Activated CD8-positive, alpha-beta T cell treated with anti-CD3 and anti-CD28 coated beads for 36 hours (primary cell): ENCODE measurements around the gene MYO6. TPM values are rescaled to one million over a fixed set of nuclear protein-coding genes. Genes with fewer than 3 reads are reported as not detected.

ENCODE experiments used
- ATAC-seq: fragments of 200-7000 bp; cut with Tn5 transposase; one replicate; pipeline ENCODE4 v1.10.0; 2021; ENCODE audit warnings: mild to moderate bottlenecking, moderate library complexity
- CTCF ChIA-PET: fragments of 350-600 bp; sonication (Branson Sonifier 250); formaldehyde crosslinking; loops from one replicate; lab custom pipeline; 2021; ENCODE audit warnings: antibody characterized with exemption; lab: Charles Lee
- POLR2A ChIA-PET: fragments of 350-600 bp; sonication (Branson Sonifier 250); formaldehyde crosslinking; loops from one replicate; lab custom pipeline; 2021; ENCODE audit warnings: antibody characterized with exemption; lab: Charles Lee
- DNase-seq: peaks from one replicate; pipeline ENCODE4 v3.0.0-alpha.2; 2020
- H3K27ac Mint-ChIP-seq: one replicate; pipeline ENCODE4 v1.8.0; 2021; ENCODE audit warnings: mild to moderate bottlenecking, mixed read lengths
- H3K27me3 Mint-ChIP-seq: one replicate; pipeline ENCODE4 v1.8.0; 2021; ENCODE audit warnings: mixed read lengths
- H3K36me3 Mint-ChIP-seq: one replicate; pipeline ENCODE4 v1.8.0; 2021; ENCODE audit warnings: low read depth, mixed read lengths
- H3K4me1 Mint-ChIP-seq: one replicate; pipeline ENCODE4 v1.8.0; 2021; ENCODE audit warnings: low read depth, mixed read lengths
- H3K4me3 Mint-ChIP-seq: one replicate; pipeline ENCODE4 v1.8.0; 2021; ENCODE audit warnings: mild to moderate bottlenecking, moderate library complexity, mixed read lengths
- H3K9me3 Mint-ChIP-seq: one replicate; pipeline ENCODE4 v1.8.0; 2021; ENCODE audit warnings: mixed read lengths
- CTCF ChIP-seq: fragments of 200-600 bp; IDR thresholded peaks from one replicate; pipeline ENCODE4 v1.8.0; 2022; ENCODE audit warnings: antibody characterized with exemption, mild to moderate bottlenecking
- intact Hi-C: fragments of 100-400 bp; cut with micrococcal nuclease; formaldehyde crosslinking; loops from one replicate; pipeline ENCODE4 v1.10.0; 2022
- total RNA-seq, 2 experiments: library from RNA; stranded (reverse); gene quantifications; one replicate each; pipeline ENCODE4 v1.2.3, GENCODE V29; 2021

The MYO6 gene
- total RNA-seq, 2 experiments from 2014 or later, result 1.4 TPM

GRCh38 chr6:75853806-75854205 lies 104.8 kb downstream of the MYO6 start:
- intact Hi-C loops, result no loop called here
- Mint-ChIP-seq H3K4me1 (no peaks in the 10 kb centered on the region), H3K9me3 (no peaks in the 10 kb centered on the region), H3K27me3 (peaks cover 5% of the 10 kb centered on the region), H3K27ac (no peak overlapping the region), H3K36me3 (no peaks in the 10 kb centered on the region), H3K4me3 (no peak overlapping the region)
- ATAC-seq (no peak), DNase-seq (no peak)
- TF ChIP-seq CTCF, result no peak
- ChIA-PET POLR2A (no interaction called here), CTCF (interaction anchor here (1.1 kb wide), 1 partner anchor 12 kb away, joined by 3 read pairs; no protein-coding TSS in a partner anchor)

GRCh38 chr6:75855052-75855451 lies 106.0 kb downstream of the MYO6 start:
- CTCF ChIA-PET, result interaction anchor here (0.6 to 1.1 kb wide), 8 partner anchors 9 to 1605 kb away, joined by 3 to 5 read pairs (median 4); no protein-coding TSS in a partner anchor
- no peak overlapping the region for H3K27ac Mint-ChIP-seq

GRCh38 chr6:75856902-75857301 lies 107.9 kb downstream of the MYO6 start:
- intact Hi-C loops, result no loop called here
- no peak overlapping the region for H3K4me3 Mint-ChIP-seq
- peaks cover 5% of the 10 kb centered on the region for H3K27me3 Mint-ChIP-seq
- CTCF ChIA-PET, result interaction anchor here (0.6 kb wide), 1 partner anchor 23 kb away, joined by 3 read pairs; no protein-coding TSS in a partner anchor
- TF ChIP-seq CTCF, result no peak
- no peak for ATAC-seq
- H3K4me1 Mint-ChIP-seq, result no peaks in the 10 kb centered on the region
- POLR2A ChIA-PET, result no interaction called here
- no peaks in the 10 kb centered on the region for H3K9me3 Mint-ChIP-seq
- DNase-seq, result no peak
- no peak overlapping the region for H3K27ac Mint-ChIP-seq
- no peaks in the 10 kb centered on the region for H3K36me3 Mint-ChIP-seq

More at GRCh38 chr6:75855052-75855451, 106.0 kb downstream of the MYO6 start:
- H3K36me3 Mint-ChIP-seq, result no peaks in the 10 kb centered on the region
- H3K9me3 Mint-ChIP-seq, result no peaks in the 10 kb centered on the region
- POLR2A ChIA-PET, result no interaction called here
- H3K4me1 Mint-ChIP-seq, result no peaks in the 10 kb centered on the region
- no peak for ATAC-seq
- intact Hi-C loops, result no loop called here
- TF ChIP-seq CTCF, result peak; percentile 54
- peaks cover 5% of the 10 kb centered on the region for H3K27me3 Mint-ChIP-seq
- peak; percentile 53 for DNase-seq
- H3K4me3 Mint-ChIP-seq, result no peak overlapping the region

- no peak overlapping the region for H3K27ac Mint-ChIP-seq
- POLR2A ChIA-PET, result no interaction called here
- no peak overlapping the region for H3K4me3 Mint-ChIP-seq
These were observed 114.0 kb downstream of the MYO6 start for GRCh38 chr6:75863001-75863400.

GRCh38 chr6:75863784-75864183 lies 114.7 kb downstream of the MYO6 start:
- ChIA-PET CTCF (no interaction called here), POLR2A (no interaction called here)
- Mint-ChIP-seq H3K4me1 (no peaks in the 10 kb centered on the region), H3K27me3 (peaks cover 1% of the 10 kb centered on the region), H3K36me3 (no peaks in the 10 kb centered on the region), H3K4me3 (no peak overlapping the region), H3K27ac (no peak overlapping the region), H3K9me3 (no peaks in the 10 kb centered on the region)
- intact Hi-C loops, result no loop called here
- ATAC-seq (no peak), DNase-seq (no peak)
- no peak for TF ChIP-seq CTCF

More at GRCh38 chr6:75863001-75863400, 114.0 kb downstream of the MYO6 start:
- CTCF ChIA-PET, result no interaction called here
- Mint-ChIP-seq H3K36me3 (no peaks in the 10 kb centered on the region), H3K9me3 (no peaks in the 10 kb centered on the region), H3K27me3 (peaks cover 1% of the 10 kb centered on the region), H3K4me1 (no peaks in the 10 kb centered on the region)
- ATAC-seq (no peak), DNase-seq (no peak)
- intact Hi-C loops, result no loop called here
- TF ChIP-seq CTCF, result no peak
